Measurements from ENCODE around the gene GBF1. TPM values are rescaled to one million over a fixed set of nuclear protein-coding genes. Genes with fewer than 3 reads are reported as not detected.

The GBF1 gene
- polyA plus RNA-seq, 1 of the 3 experiments (the other 2 are of a cell fraction): 12.3 TPM

DNA sequence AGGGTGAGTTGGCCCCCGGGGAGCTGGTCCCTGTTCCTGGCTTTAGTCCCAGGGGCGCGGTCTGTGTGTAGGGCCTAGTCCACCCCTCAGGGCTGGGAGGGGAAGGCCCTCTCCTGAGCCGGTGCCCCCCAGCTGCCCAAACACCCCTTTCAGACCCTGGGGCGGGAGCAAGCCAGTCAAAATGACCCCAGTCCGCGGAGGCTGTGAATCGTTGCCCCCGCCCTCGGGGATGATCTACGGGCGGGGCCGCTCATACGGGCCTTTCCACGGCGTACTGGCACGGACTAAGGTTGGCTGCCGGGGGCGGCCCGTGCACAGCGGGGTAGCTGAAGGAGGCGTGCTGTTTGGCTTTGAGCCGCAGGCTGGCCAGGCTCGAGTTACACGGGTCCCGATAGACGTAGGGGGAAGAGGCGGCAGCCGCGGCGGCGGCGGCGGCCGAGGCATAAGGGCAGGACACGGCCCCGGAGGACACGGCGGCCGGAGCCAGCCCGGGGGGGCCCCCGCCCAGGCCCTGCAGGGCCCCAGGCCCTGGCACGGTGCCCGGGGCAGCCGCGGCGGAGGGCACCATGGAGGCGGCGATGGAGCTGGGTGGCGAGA lies 15.0 kb upstream of the GBF1 start:
- TF ChIP-seq, protein P1, sequence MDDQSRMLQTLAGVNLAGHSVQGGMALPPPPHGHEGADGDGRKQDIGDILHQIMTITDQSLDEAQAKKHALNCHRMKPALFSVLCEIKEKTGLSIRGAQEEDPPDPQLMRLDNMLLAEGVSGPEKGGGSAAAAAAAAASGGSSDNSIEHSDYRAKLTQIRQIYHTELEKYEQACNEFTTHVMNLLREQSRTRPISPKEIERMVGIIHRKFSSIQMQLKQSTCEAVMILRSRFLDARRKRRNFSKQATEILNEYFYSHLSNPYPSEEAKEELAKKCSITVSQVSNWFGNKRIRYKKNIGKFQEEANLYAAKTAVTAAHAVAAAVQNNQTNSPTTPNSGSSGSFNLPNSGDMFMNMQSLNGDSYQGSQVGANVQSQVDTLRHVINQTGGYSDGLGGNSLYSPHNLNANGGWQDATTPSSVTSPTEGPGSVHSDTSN (IDR thresholded peaks at IDR 0.05): no peak
- TF ChIP-seq FOXM1 (IDR thresholded peaks at IDR 0.05; ENCODE audit: low read depth) (0 out of 2 replicates have a peak, but pooled peaks have one; percentile 7), ELF1 (IDR thresholded peaks at IDR 0.05) (no peak), FOSL2 (IDR thresholded peaks at IDR 0.05; ENCODE audit: borderline replicate concordance, low read depth) (no peak)
- H3K4me2 ChIP-seq: peak overlapping the region; percentile 89
- no peaks in the 10 kb centered on the region for H4K20me1 ChIP-seq (ENCODE audit: insufficient read depth)
- peaks cover 0 to 20% of the 10 kb centered on the region in 2 experiments; a peak in 2 of 4 replicates for H3K4me1 ChIP-seq (ENCODE audit: control insufficient read depth in 1 of 2, insufficient read depth in 2 of 2, low read depth in 1 of 2, low read length in 1 of 2)
- peak; percentile 74 for DNase-seq
- H3K27me3 ChIP-seq (ENCODE audit: insufficient read depth): peaks cover 17% of the 10 kb centered on the region; the same call in 1 of the 2 replicates
- 1% methylated on average over 15 of the region's 50 CpGs for WGBS (ENCODE audit: low lambda C conversion rate)
- no peaks in the 10 kb centered on the region for H3K9me2 ChIP-seq
- H3F3A ChIP-seq (replicated peaks; ENCODE audit: insufficient read depth): peaks cover 6% of the 10 kb centered on the region
- H3K27ac ChIP-seq (ENCODE audit: low read depth in 2 of 2, low read length in 1 of 2): no peak overlapping the region
- H3K9me3 ChIP-seq: no peaks in the 10 kb centered on the region
- ChIA-PET CTCF (interaction anchor here (0.6 to 23.6 kb wide), 63 partner anchors 8 to 564 kb away, joined by 3 to 824 read pairs (median 8); partner anchors contain the start of genes CUEDC2, FBXL15, GBF1 and NFKB2), POLR2A (interaction anchor here (1.5 kb wide), 1 partner anchor 122 kb away, joined by 6 read pairs; no protein-coding TSS in a partner anchor)
- peak overlapping the region; percentile 42 to 46 for H3K4me3 ChIP-seq (ENCODE audit: low read depth in 2 of 2, low read length in 1 of 2)
- H2AFZ ChIP-seq (ENCODE audit: low read depth): peak overlapping the region; percentile 89
- no peaks in the 10 kb centered on the region for H3K79me2 ChIP-seq (ENCODE audit: insufficient read depth)
- H3K9ac ChIP-seq: no peak overlapping the region
- H3K36me3 ChIP-seq (replicated peaks in 1 of 2; ENCODE audit: control insufficient read depth in 1 of 2, insufficient read depth in 2 of 2, low read length in 1 of 2): no peaks in the 10 kb centered on the region

DNA sequence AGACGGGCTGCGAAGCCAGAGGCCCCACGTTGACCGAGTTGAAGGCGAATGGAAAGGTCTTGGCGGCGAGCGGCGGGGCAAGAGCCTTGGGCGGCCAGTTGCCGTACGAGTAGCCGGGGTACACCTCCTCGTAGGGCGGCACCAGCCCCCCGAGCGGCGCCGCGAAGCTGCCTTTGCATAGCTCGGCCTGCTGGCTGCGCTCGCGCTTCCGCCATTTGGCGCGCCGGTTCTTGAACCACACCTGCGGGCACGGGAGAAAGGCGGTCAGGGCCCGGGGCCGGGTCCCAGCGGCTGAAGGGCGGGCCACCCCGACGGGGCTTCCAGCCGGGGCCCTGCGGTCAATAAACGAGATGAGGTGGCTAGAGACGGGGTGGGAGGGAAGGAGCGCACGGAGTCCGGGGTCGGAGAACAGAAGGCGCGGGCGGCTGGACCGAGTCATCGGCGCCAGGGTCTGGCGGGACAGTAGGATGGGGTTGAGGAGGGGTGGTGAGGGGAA lies 14.4 kb upstream of the GBF1 start:
- Histone ChIP-seq H2AFZ (ENCODE audit: low read depth) (peak overlapping the region; percentile 89; the same call in 1 of the 2 replicates), H3K4me2 (peak overlapping the region; percentile 89), H3K9ac (no peak overlapping the region), H3K9me3 (no peaks in the 10 kb centered on the region), H3K27me3 (ENCODE audit: insufficient read depth) (peaks cover 17% of the 10 kb centered on the region; the same call in 1 of the 2 replicates), H3K4me3 (ENCODE audit: low read depth in 2 of 2, low read length in 1 of 2) (peak overlapping the region; percentile 42 to 46), H3K36me3 (replicated peaks in 1 of 2; ENCODE audit: control insufficient read depth in 1 of 2, insufficient read depth in 2 of 2, low read length in 1 of 2) (no peaks in the 10 kb centered on the region), H3K4me1 (ENCODE audit: control insufficient read depth in 1 of 2, insufficient read depth in 2 of 2, low read depth in 1 of 2, low read length in 1 of 2) (peaks cover 0 to 17% of the 10 kb centered on the region in 2 experiments; a peak in 1 of 4 replicates), H3K27ac (ENCODE audit: low read depth in 2 of 2, low read length in 1 of 2) (no peak overlapping the region), H3F3A (replicated peaks; ENCODE audit: insufficient read depth) (peaks cover 6% of the 10 kb centered on the region), H3K79me2 (ENCODE audit: insufficient read depth) (no peaks in the 10 kb centered on the region), H3K9me2 (no peaks in the 10 kb centered on the region), H4K20me1 (ENCODE audit: insufficient read depth) (no peaks in the 10 kb centered on the region)
- peak; percentile 74 for DNase-seq
- WGBS (ENCODE audit: low lambda C conversion rate): 1% methylated on average over 31 of the region's 52 CpGs
- ChIA-PET POLR2A (interaction anchor here (1.5 kb wide), 1 partner anchor 121 kb away, joined by 6 read pairs; no protein-coding TSS in a partner anchor), CTCF (interaction anchor here (0.9 to 23.6 kb wide), 44 partner anchors 9 to 353 kb away, joined by 3 to 824 read pairs (median 12); partner anchors contain the start of genes FBXL15, GBF1, NFKB2 and NOLC1)
- TF ChIP-seq RAD21 (IDR thresholded peaks at IDR 0.05; ENCODE audit: low read length) (peak; percentile 33; the same call in 1 of the 2 replicates), NFIC (IDR thresholded peaks at IDR 0.05; ENCODE audit: borderline replicate concordance) (no peak), FOSL2 (IDR thresholded peaks at IDR 0.05; ENCODE audit: borderline replicate concordance, low read depth) (no peak)
- TF ChIP-seq, protein P2, sequence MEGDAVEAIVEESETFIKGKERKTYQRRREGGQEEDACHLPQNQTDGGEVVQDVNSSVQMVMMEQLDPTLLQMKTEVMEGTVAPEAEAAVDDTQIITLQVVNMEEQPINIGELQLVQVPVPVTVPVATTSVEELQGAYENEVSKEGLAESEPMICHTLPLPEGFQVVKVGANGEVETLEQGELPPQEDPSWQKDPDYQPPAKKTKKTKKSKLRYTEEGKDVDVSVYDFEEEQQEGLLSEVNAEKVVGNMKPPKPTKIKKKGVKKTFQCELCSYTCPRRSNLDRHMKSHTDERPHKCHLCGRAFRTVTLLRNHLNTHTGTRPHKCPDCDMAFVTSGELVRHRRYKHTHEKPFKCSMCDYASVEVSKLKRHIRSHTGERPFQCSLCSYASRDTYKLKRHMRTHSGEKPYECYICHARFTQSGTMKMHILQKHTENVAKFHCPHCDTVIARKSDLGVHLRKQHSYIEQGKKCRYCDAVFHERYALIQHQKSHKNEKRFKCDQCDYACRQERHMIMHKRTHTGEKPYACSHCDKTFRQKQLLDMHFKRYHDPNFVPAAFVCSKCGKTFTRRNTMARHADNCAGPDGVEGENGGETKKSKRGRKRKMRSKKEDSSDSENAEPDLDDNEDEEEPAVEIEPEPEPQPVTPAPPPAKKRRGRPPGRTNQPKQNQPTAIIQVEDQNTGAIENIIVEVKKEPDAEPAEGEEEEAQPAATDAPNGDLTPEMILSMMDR (IDR thresholded peaks at IDR 0.05): peak; percentile 31
- TF ChIP-seq, protein P3, sequence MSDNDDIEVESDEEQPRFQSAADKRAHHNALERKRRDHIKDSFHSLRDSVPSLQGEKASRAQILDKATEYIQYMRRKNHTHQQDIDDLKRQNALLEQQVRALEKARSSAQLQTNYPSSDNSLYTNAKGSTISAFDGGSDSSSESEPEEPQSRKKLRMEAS (IDR thresholded peaks at IDR 0.05; ENCODE audit: low read depth): peak; percentile 19; the same call in 1 of the 2 replicates
